CD4-positive, alpha-beta memory T cell (primary cell): ENCODE measurements around the gene ERI3. TPM values are rescaled to one million over a fixed set of nuclear protein-coding genes. Genes with fewer than 3 reads are reported as not detected.

Source experiments
- CTCF ChIA-PET: fragments of 350-600 bp; sonication (Branson Sonifier 250); formaldehyde crosslinking; loops from one replicate; lab custom pipeline; 2021; ENCODE audit warnings: inconsistent platforms; ENCODE audit not compliant: partially characterized antibody; lab: Charles Lee
- POLR2A ChIA-PET: fragments of 350-600 bp; sonication (Branson Sonifier 250); formaldehyde crosslinking; loops from one replicate; lab custom pipeline; 2021; ENCODE audit not compliant: partially characterized antibody; lab: Charles Lee
- DNase-seq, 5 donors: peaks; one replicate each; pipeline versions ENCODE4 v3.0.0 to v3.0.0-alpha.2; 2020 to 2022; ENCODE audit warnings: mixed read lengths in 1 of 5
- H3K27ac ChIP-seq: one replicate; pipeline ENCODE4 v1.7.0; 2013; ENCODE audit warnings: low read depth, low read length
- H3K27me3 ChIP-seq: 2 replicates; pipeline ENCODE4 v1.7.0; 2013; ENCODE audit warnings: mild to moderate bottlenecking, low read length, moderate library complexity; ENCODE audit not compliant: insufficient read depth
- H3K36me3 ChIP-seq: 2 replicates; pipeline ENCODE4 v1.7.0; 2013; ENCODE audit warnings: mild to moderate bottlenecking, low read length, moderate library complexity; ENCODE audit not compliant: insufficient read depth
- H3K4me1 ChIP-seq: 2 replicates; pipeline ENCODE4 v1.7.0; 2013; ENCODE audit warnings: mild to moderate bottlenecking, low read length, moderate library complexity; ENCODE audit not compliant: insufficient read depth
- H3K4me3 ChIP-seq, 2 donors: one replicate each; pipeline ENCODE4 v1.7.0; 2013; ENCODE audit warnings: low read length in 2 of 2, mild to moderate bottlenecking in 1 of 2
- H3K9me3 ChIP-seq, 2 donors: one replicate each; pipeline ENCODE4 v1.7.0; 2013; ENCODE audit warnings: low read length in 2 of 2, control low read depth in 1 of 2; ENCODE audit not compliant: control insufficient read depth in 1 of 2
- H3K27ac Mint-ChIP-seq, 7 donors: one replicate each; pipeline ENCODE4 v1.8.0; 2020 to 2021; ENCODE audit warnings: mixed read lengths in 7 of 7, mild to moderate bottlenecking in 6 of 7, inconsistent platforms in 3 of 7, moderate library complexity in 3 of 7
- H3K27me3 Mint-ChIP-seq, 2 donors: one replicate each; pipeline ENCODE4 v1.8.0; 2020 to 2021; ENCODE audit warnings: mixed read lengths in 2 of 2
- H3K36me3 Mint-ChIP-seq, 2 donors: one replicate each; pipeline ENCODE4 v1.8.0; 2020 to 2021; ENCODE audit warnings: mixed read lengths in 2 of 2, inconsistent platforms in 1 of 2, mild to moderate bottlenecking in 1 of 2
- H3K4me1 Mint-ChIP-seq, 4 donors: one replicate each; pipeline ENCODE4 v1.8.0; 2020 to 2021; ENCODE audit warnings: mixed read lengths in 4 of 4, mild to moderate bottlenecking in 1 of 4
- H3K4me3 Mint-ChIP-seq, 8 donors: one replicate each; pipeline ENCODE4 v1.8.0; 2020 to 2021; ENCODE audit warnings: mixed read lengths in 8 of 8, mild to moderate bottlenecking in 7 of 8, moderate library complexity in 6 of 8, inconsistent platforms in 3 of 8
- H3K9me3 Mint-ChIP-seq, 8 donors: one replicate each; pipeline ENCODE4 v1.8.0; 2020 to 2021; ENCODE audit warnings: mixed read lengths in 8 of 8, mild to moderate bottlenecking in 5 of 8, inconsistent platforms in 3 of 8, moderate library complexity in 1 of 8
- intact Hi-C: fragments of 100-400 bp; cut with micrococcal nuclease; formaldehyde crosslinking; loops from one replicate; pipeline ENCODE4 v1.15.1; 2023
- polyA plus RNA-seq, 2 donors: library from polyadenylated mRNA; unstranded; fragments of 300-500 nt; fragmentation: Illumina TruSeq; gene quantifications; one replicate each; pipeline ENCODE4 v1.2.3, GENCODE V29; 2021
- total RNA-seq, 2 experiments: library from RNA; stranded (reverse); gene quantifications; one replicate each; pipeline ENCODE4 v1.2.3, GENCODE V29; 2021

The ERI3 gene
- total and polyA plus RNA-seq, 4 experiments from 2014 or later, result 26.4 to 59.4 (median 31.7) TPM

DNA sequence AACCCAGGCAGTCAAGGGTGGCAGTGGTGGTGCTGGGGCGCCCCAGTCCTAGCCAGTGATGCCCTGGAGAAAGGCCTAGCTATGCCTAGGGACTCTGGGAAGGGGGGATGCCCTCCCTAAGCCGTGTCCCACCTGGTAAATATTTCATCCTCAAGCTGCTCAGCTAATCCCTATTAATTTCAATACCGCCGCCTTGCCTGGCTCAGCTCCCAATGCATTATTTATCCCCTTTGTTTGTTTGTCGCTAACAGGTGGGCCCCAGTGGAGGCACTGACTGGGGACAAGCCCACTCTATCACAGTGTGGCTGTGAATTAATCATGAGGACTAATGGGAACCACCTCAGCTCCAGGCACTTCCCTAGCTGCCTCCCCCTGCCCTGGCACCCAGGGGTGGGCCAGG, 119.2 kb downstream of the ERI3 start:
- ChIA-PET POLR2A (no interaction called here), CTCF (interaction anchor here (4.0 kb wide), 1 partner anchor 18 kb away, joined by 22 read pairs; no protein-coding TSS in a partner anchor)
- H3K4me1 Mint-ChIP-seq, result peaks cover 0 to 3% (median 0%) of the 10 kb centered on the region in 4 donors
- Histone ChIP-seq H3K9me3 (no peaks in the 10 kb centered on the region), H3K4me3 (no peak overlapping the region), H3K27ac (no peak overlapping the region), H3K36me3 (no peaks in the 10 kb centered on the region), H3K27me3 (no peaks in the 10 kb centered on the region), H3K4me1 (no peaks in the 10 kb centered on the region)
- peak overlapping the region in 1 of 7 donors; percentile 38 for H3K27ac Mint-ChIP-seq
- peaks cover 0 to 2% (median 0%) of the 10 kb centered on the region in 8 donors for H3K9me3 Mint-ChIP-seq
- no peaks in the 10 kb centered on the region for H3K27me3 Mint-ChIP-seq
- no peak overlapping the region for H3K4me3 Mint-ChIP-seq
- H3K36me3 Mint-ChIP-seq, result peaks cover 15 to 29% of the 10 kb centered on the region in 2 donors
- intact Hi-C loops, result no loop called here
- DNase-seq, result no peak

DNA sequence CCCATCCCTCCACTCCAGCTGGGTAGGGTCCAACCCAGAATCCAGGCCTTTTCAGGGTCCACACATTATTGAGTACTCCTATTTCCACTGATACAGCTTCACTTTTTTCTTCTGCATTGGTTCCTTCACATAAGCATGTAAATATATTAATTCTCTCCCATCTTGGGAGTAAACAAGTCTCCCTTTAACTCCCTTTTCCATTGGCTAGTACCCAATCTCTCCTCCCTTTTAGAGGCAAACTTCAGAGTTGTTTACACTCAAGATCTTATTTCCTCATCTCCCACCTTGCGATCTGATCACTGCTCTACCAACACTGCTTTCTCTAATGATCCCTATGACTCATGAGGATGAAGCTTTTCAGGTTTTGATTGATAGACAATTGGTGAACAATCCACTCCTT, 121.5 kb downstream of the ERI3 start:
- DNase-seq, result no peak
- Mint-ChIP-seq H3K4me3 (no peak overlapping the region), H3K36me3 (peaks cover 13 to 33% of the 10 kb centered on the region in 2 donors), H3K4me1 (no peaks in the 10 kb centered on the region), H3K27me3 (no peaks in the 10 kb centered on the region), H3K27ac (peak overlapping the region in 1 of 7 donors; percentile 8), H3K9me3 (peaks cover 0 to 2% (median 0%) of the 10 kb centered on the region in 8 donors)
- CTCF ChIA-PET, result interaction anchor here (1.5 to 3.3 kb wide), 2 partner anchors 14 to 16 kb away, joined by 4 to 12 read pairs; no protein-coding TSS in a partner anchor
- Histone ChIP-seq H3K4me3 (no peak overlapping the region), H3K27me3 (no peaks in the 10 kb centered on the region), H3K36me3 (no peaks in the 10 kb centered on the region), H3K27ac (no peak overlapping the region), H3K4me1 (no peaks in the 10 kb centered on the region), H3K9me3 (no peaks in the 10 kb centered on the region)
- POLR2A ChIA-PET, result no interaction called here
- intact Hi-C loops, result no loop called here

DNA sequence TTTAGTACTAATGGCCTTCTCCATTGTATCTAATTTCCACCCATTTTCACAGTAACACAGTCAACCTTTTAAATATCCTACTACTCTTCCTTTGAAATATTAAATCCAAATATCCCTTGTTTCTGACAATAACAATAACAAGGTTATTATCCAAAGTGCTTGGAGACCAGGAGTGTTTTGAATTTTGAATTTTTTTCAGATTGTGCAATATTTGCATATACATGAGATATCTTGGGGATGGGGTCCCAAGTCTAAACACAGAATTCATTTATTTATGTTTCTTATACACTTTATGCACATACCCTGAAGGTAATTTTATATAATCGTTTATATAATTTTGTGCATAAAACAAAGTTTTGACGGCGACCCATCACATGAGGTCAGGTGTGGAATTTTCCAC, 124.3 kb downstream of the ERI3 start:
- POLR2A ChIA-PET, result no interaction called here
- Mint-ChIP-seq H3K27me3 (no peaks in the 10 kb centered on the region), H3K36me3 (peaks cover 13 to 35% of the 10 kb centered on the region in 2 donors), H3K9me3 (peaks cover 0 to 4% (median 1%) of the 10 kb centered on the region in 8 donors), H3K4me1 (no peaks in the 10 kb centered on the region), H3K27ac (peak overlapping the region in 3 of 7 donors; percentile 24 to 37 (median 29)), H3K4me3 (no peak overlapping the region)
- H3K4me3 ChIP-seq, result no peak overlapping the region
- CTCF ChIA-PET, result no interaction called here
- intact Hi-C loops, result no loop called here
- H3K4me1 ChIP-seq, result no peaks in the 10 kb centered on the region
- H3K27ac ChIP-seq, result no peak overlapping the region
- no peaks in the 10 kb centered on the region for H3K9me3 ChIP-seq
- no peaks in the 10 kb centered on the region for H3K36me3 ChIP-seq
- DNase-seq, result no peak
- H3K27me3 ChIP-seq, result no peaks in the 10 kb centered on the region

DNA sequence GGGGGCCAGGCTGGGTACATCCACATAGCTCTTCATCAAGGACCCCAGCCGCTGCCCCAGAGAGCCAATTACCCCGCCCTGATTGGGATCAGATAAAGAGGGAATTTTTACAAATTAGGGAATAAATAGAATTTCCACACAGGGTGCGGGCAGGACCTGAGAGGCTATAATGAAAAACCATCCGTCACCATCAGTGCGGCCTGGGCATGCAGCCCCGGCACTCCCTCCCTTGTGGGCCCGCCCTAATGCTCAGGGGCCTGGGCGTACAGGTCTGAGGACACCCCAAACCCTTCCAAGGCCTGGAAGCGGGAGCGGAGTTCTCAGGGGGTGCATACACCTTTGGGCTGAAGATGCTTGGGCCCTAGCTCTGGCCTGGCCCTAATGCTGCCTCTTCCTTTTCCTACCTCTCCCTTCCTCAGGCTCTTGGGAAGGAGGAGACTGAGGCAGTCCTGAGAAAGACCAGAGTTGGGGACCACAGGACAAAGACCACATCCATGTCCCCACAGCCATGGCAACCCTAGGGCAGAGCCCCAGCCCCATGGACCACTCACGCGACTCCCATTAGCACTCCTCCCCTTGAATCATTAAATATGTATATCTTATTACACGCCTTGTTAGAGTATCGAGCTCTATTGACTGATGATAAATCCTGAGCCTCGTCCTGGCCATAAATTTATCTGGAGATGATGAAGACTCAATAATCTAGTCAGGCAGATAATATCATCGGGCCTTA, 125.5 kb downstream of the ERI3 start:
- Histone ChIP-seq H3K9me3 (no peaks in the 10 kb centered on the region), H3K27ac (no peak overlapping the region), H3K4me1 (no peaks in the 10 kb centered on the region), H3K36me3 (no peaks in the 10 kb centered on the region), H3K27me3 (no peaks in the 10 kb centered on the region), H3K4me3 (no peak overlapping the region)
- ChIA-PET POLR2A (no interaction called here), CTCF (no interaction called here)
- peaks cover 0 to 4% (median 1%) of the 10 kb centered on the region in 8 donors for H3K9me3 Mint-ChIP-seq
- peaks cover 13 to 30% of the 10 kb centered on the region in 2 donors for H3K36me3 Mint-ChIP-seq
- no peaks in the 10 kb centered on the region for H3K27me3 Mint-ChIP-seq
- H3K4me1 Mint-ChIP-seq, result peaks cover 0 to under 1% (median 0%) of the 10 kb centered on the region in 4 donors
- no peak overlapping the region for H3K4me3 Mint-ChIP-seq
- H3K27ac Mint-ChIP-seq, result no peak overlapping the region
- DNase-seq, result no peak
- intact Hi-C loops, result no loop called here

DNA sequence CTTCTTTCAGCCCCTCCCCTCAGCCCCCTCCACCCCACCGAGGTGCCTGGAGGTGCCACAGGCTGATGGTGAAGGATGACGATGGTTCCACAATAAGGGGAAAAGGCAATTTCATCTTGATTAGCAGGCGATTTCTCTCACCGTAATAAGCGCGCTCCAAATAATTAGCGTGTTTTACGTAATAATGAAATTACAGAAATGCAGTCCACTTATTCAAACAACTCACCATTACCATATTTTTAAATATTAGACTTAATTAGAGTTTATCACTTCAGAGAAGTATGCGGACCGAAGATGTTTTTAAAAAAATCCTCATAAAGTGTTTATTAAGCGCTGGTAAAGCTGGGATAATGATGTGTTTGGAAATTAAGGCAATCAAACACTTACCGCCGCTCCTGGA, 126.8 kb downstream of the ERI3 start:
- Mint-ChIP-seq H3K4me1 (peaks cover 0 to 15% (median 9%) of the 10 kb centered on the region in 4 donors), H3K9me3 (peaks cover 0 to 4% (median 0%) of the 10 kb centered on the region in 8 donors), H3K36me3 (peaks cover 13 to 25% of the 10 kb centered on the region in 2 donors), H3K4me3 (no peak overlapping the region), H3K27ac (no peak overlapping the region), H3K27me3 (no peaks in the 10 kb centered on the region)
- Histone ChIP-seq H3K9me3 (no peaks in the 10 kb centered on the region), H3K27me3 (no peaks in the 10 kb centered on the region), H3K36me3 (no peaks in the 10 kb centered on the region), H3K4me1 (no peaks in the 10 kb centered on the region), H3K4me3 (no peak overlapping the region), H3K27ac (no peak overlapping the region)
- ChIA-PET POLR2A (no interaction called here), CTCF (interaction anchor here (1.0 kb wide), 1 partner anchor 10 kb away, joined by 3 read pairs; no protein-coding TSS in a partner anchor)
- intact Hi-C loops, result no loop called here
- no peak for DNase-seq

DNA sequence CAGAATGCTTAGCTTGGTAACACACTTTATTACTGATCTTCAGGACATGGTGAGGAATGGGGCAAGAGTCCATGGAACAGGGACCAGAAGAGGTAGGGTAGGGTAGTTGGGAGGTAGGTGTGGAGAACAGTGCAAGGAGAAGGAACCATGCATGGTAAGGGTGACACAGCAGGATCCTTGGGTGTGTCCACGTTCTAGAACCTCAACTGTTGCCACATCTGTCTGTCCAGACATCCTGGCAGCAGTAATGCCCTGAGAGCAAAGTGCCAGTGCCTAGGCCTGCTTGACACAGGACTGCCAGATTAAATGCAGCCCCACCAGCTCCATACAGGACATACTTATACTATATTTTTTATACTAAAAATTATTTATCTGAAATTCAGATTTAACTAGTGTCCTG, 127.8 kb downstream of the ERI3 start:
- Histone ChIP-seq H3K4me1 (no peaks in the 10 kb centered on the region), H3K4me3 (no peak overlapping the region), H3K27me3 (no peaks in the 10 kb centered on the region), H3K9me3 (no peaks in the 10 kb centered on the region), H3K36me3 (no peaks in the 10 kb centered on the region), H3K27ac (no peak overlapping the region)
- ChIA-PET CTCF (interaction anchor here (1.0 to 1.6 kb wide), 2 partner anchors 9 kb away, joined by 3 to 6 read pairs; no protein-coding TSS in a partner anchor), POLR2A (no interaction called here)
- Mint-ChIP-seq H3K9me3 (peaks cover 0 to 4% (median 0%) of the 10 kb centered on the region in 8 donors), H3K27me3 (no peaks in the 10 kb centered on the region), H3K4me3 (no peak overlapping the region), H3K27ac (peak overlapping the region in 3 of 7 donors; percentile 38 to 57 (median 44)), H3K36me3 (peaks cover 6 to 16% of the 10 kb centered on the region in 2 donors), H3K4me1 (peaks cover 4 to 21% (median 9%) of the 10 kb centered on the region in 4 donors)
- DNase-seq, result no peak
- intact Hi-C loops, result no loop called here

DNA sequence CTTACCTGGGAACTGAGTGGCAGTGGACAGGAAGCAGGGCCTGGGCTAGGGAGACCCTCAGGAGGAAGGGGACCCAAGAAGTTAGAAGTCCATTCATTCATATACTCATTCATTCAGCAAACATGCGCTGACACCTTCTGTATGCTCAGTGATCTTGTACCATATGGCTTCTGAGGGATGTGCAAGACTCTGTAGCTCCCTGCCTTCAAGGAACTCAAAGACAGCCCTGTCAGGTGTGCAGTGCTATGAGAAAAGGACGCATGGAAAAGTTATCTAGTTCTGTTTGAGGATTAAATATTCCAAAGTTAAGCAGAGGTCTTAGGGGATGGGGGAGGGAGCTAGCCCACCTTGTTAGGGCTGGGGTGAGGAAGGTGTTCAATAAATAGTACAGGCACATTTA, 129.3 kb downstream of the ERI3 start:
- no peaks in the 10 kb centered on the region for H3K4me1 ChIP-seq
- ChIA-PET CTCF (interaction anchor here (1.6 kb wide), 1 partner anchor 8 kb away, joined by 6 read pairs; no protein-coding TSS in a partner anchor), POLR2A (no interaction called here)
- H3K27ac ChIP-seq, result no peak overlapping the region
- Mint-ChIP-seq H3K4me1 (peaks cover 4 to 21% (median 9%) of the 10 kb centered on the region in 4 donors), H3K9me3 (peaks cover 0 to 4% (median 0%) of the 10 kb centered on the region in 8 donors), H3K27me3 (no peaks in the 10 kb centered on the region), H3K4me3 (no peak overlapping the region), H3K27ac (peak overlapping the region in 3 of 7 donors; percentile 21 to 37 (median 37)), H3K36me3 (peaks cover 6 to 13% of the 10 kb centered on the region in 2 donors)
- H3K36me3 ChIP-seq, result peaks cover 9% of the 10 kb centered on the region
- intact Hi-C loops, result no loop called here
- H3K9me3 ChIP-seq, result no peaks in the 10 kb centered on the region
- H3K4me3 ChIP-seq, result no peak overlapping the region
- no peaks in the 10 kb centered on the region for H3K27me3 ChIP-seq
- DNase-seq, result no peak
